Astrocyte (in vitro differentiated cells and primary cell): ENCODE results near the gene PLEKHA6. TPM values are rescaled to one million over a fixed set of nuclear protein-coding genes. Genes with fewer than 3 reads are reported as not detected.

Source experiments
- DNase-seq: peaks from one replicate; pipeline ENCODE4 v3.0.0-alpha.2; 2010; ENCODE audit warnings: low read depth
- FAIRE-seq: peaks from 2 replicates; lab custom pipeline; 2011; peaks lifted over from hg19 to GRCh38; lab: Jason Lieb, UNC
- H2AFZ ChIP-seq: 2 replicates; pipeline ENCODE4 v1.6.0; 2012; ENCODE audit warnings: low read depth, low read length, inconsistent platforms
- H3K27ac ChIP-seq: 2 replicates; pipeline ENCODE4 v1.5.1; 2011; ENCODE audit warnings: low read depth, low read length, inconsistent platforms
- H3K27me3 ChIP-seq: 2 replicates; pipeline ENCODE4 v1.6.0; 2011; ENCODE audit warnings: low read length, inconsistent platforms; ENCODE audit not compliant: insufficient read depth
- H3K36me3 ChIP-seq: 2 replicates; pipeline ENCODE4 v1.5.1; 2011; ENCODE audit warnings: low read length, inconsistent platforms; ENCODE audit not compliant: insufficient read depth
- H3K4me1 ChIP-seq: 2 replicates; pipeline ENCODE4 v1.5.1; 2011; ENCODE audit warnings: low read length, inconsistent platforms; ENCODE audit not compliant: insufficient read depth
- H3K4me2 ChIP-seq: 2 replicates; pipeline ENCODE4 v1.6.0; 2012; ENCODE audit warnings: low read length, inconsistent platforms
- H3K4me3 ChIP-seq: 2 replicates; pipeline ENCODE4 v1.5.1; 2011; ENCODE audit warnings: low read depth, mild to moderate bottlenecking, low read length, inconsistent platforms; ENCODE audit not compliant: insufficient read depth
- H3K79me2 ChIP-seq: 2 replicates; pipeline ENCODE4 v1.6.0; 2012; ENCODE audit warnings: mild to moderate bottlenecking, low read length, inconsistent platforms; ENCODE audit not compliant: insufficient read depth
- H3K9ac ChIP-seq: 2 replicates; pipeline ENCODE4 v1.6.0; 2012; ENCODE audit warnings: mild to moderate bottlenecking, low read length, inconsistent platforms
- H3K9me3 ChIP-seq: 2 replicates; pipeline ENCODE4 v1.5.1; 2012; ENCODE audit warnings: low read depth, mild to moderate bottlenecking, low read length, inconsistent platforms; ENCODE audit not compliant: insufficient read depth
- H4K20me1 ChIP-seq: 2 replicates; pipeline ENCODE4 v1.6.0; 2012; ENCODE audit warnings: low read length, inconsistent platforms; ENCODE audit not compliant: insufficient read depth
- H3K27ac Mint-ChIP-seq: one replicate; pipeline ENCODE4 v1.8.0; 2021; ENCODE audit warnings: mild to moderate bottlenecking, mixed read lengths; ENCODE audit not compliant: unreplicated experiment
- H3K27me3 Mint-ChIP-seq: one replicate; pipeline ENCODE4 v1.8.0; 2021; ENCODE audit warnings: low read depth, mixed read lengths; ENCODE audit not compliant: unreplicated experiment
- H3K36me3 Mint-ChIP-seq: one replicate; pipeline ENCODE4 v1.8.0; 2021; ENCODE audit warnings: low read depth, mixed read lengths; ENCODE audit not compliant: unreplicated experiment
- H3K4me1 Mint-ChIP-seq: one replicate; pipeline ENCODE4 v1.8.0; 2021; ENCODE audit warnings: low read depth, mixed read lengths; ENCODE audit not compliant: unreplicated experiment
- H3K4me3 Mint-ChIP-seq: one replicate; pipeline ENCODE4 v1.8.0; 2021; ENCODE audit warnings: mild to moderate bottlenecking, moderate library complexity, mixed read lengths; ENCODE audit not compliant: unreplicated experiment
- H3K9me3 Mint-ChIP-seq: one replicate; pipeline ENCODE4 v1.8.0; 2021; ENCODE audit warnings: mild to moderate bottlenecking, mixed read lengths; ENCODE audit not compliant: unreplicated experiment
- EZH2 ChIP-seq: IDR thresholded peaks from 2 replicates; pipeline ENCODE4 v1.6.1; 2012; ENCODE audit warnings: mild to moderate bottlenecking, low read length, inconsistent platforms; ENCODE audit not compliant: insufficient read depth
- total RNA-seq: library from RNA; stranded (reverse); gene quantifications from 2 replicates; pipeline ENCODE4 v1.2.1, GENCODE V29; 2021
- TF ChIP-seq, protein P1 (sequence below): IDR thresholded peaks from 2 replicates; pipeline ENCODE4 v1.5.1; 2011; ENCODE audit warnings: low read depth, mild to moderate bottlenecking, inconsistent platforms, low read length, moderate library complexity; ENCODE audit not compliant: insufficient read depth

PLEKHA6 gene
- total RNA-seq, 1 donor from 2014 or later, result 1.5 TPM

GRCh38 chr1:204255225-204255624 is 104.5 kb downstream of the PLEKHA6 start:
- Mint-ChIP-seq H3K27ac (no peak overlapping the region), H3K27me3 (peaks cover 35% of the 10 kb centered on the region), H3K36me3 (no peaks in the 10 kb centered on the region), H3K9me3 (no peaks in the 10 kb centered on the region), H3K4me1 (peaks cover 13% of the 10 kb centered on the region), H3K4me3 (no peak overlapping the region)
- Histone ChIP-seq H3K79me2 (no peaks in the 10 kb centered on the region), H3K4me2 (no peak overlapping the region), H3K27ac (no peak overlapping the region), H3K4me3 (no peak overlapping the region), H2AFZ (no peak overlapping the region), H4K20me1 (no peaks in the 10 kb centered on the region), H3K36me3 (no peaks in the 10 kb centered on the region), H3K9me3 (no peaks in the 10 kb centered on the region), H3K9ac (no peak overlapping the region), H3K27me3 (no peaks in the 10 kb centered on the region), H3K4me1 (peaks cover 7% of the 10 kb centered on the region)
- DNase-seq (no peak), FAIRE-seq (no peak)
- TF ChIP-seq, protein P1, sequence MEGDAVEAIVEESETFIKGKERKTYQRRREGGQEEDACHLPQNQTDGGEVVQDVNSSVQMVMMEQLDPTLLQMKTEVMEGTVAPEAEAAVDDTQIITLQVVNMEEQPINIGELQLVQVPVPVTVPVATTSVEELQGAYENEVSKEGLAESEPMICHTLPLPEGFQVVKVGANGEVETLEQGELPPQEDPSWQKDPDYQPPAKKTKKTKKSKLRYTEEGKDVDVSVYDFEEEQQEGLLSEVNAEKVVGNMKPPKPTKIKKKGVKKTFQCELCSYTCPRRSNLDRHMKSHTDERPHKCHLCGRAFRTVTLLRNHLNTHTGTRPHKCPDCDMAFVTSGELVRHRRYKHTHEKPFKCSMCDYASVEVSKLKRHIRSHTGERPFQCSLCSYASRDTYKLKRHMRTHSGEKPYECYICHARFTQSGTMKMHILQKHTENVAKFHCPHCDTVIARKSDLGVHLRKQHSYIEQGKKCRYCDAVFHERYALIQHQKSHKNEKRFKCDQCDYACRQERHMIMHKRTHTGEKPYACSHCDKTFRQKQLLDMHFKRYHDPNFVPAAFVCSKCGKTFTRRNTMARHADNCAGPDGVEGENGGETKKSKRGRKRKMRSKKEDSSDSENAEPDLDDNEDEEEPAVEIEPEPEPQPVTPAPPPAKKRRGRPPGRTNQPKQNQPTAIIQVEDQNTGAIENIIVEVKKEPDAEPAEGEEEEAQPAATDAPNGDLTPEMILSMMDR, result no peak
- no peak for TF ChIP-seq EZH2

DNA sequence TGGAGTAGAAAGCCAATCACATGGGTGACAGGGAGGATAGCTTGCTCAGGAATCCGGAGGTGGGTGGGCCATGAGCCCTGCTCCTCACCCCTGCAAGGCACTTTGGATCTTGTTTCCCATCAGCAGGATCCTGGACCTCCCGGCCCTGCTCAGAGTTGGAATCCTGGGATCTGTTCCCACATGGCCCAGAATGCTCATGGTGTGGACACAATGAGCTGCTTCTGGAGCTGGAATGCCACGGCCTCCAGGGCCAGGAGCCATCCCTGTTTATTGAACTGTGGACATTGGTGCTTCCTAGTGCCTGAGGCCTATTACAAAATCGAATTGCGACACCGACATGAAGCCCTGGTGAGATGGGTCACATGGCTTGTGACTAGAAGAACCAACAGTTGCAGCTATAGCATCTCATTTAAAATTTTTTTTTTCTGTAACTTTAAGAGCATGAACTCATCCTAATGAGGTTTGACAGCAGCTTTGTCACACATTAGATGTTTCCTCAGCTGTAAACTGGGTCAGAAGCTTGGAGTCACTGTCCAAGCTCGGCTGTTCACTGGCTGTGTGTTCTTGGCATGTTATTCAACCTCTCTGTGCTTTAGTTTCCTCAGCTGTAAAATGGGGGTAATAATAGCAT is 105.6 kb downstream of the PLEKHA6 start:
- no peaks in the 10 kb centered on the region for H3K36me3 Mint-ChIP-seq
- DNase-seq (no peak), FAIRE-seq (no peak)
- Histone ChIP-seq H3K36me3 (no peaks in the 10 kb centered on the region), H3K27me3 (peaks cover 2% of the 10 kb centered on the region), H4K20me1 (no peaks in the 10 kb centered on the region), H2AFZ (no peak overlapping the region), H3K9me3 (no peaks in the 10 kb centered on the region), H3K27ac (no peak overlapping the region), H3K4me1 (peaks cover 7% of the 10 kb centered on the region), H3K79me2 (no peaks in the 10 kb centered on the region), H3K9ac (no peak overlapping the region), H3K4me3 (no peak overlapping the region), H3K4me2 (no peak overlapping the region)
- no peak for TF ChIP-seq EZH2
- TF ChIP-seq, protein P1, result no peak
- H3K4me1 Mint-ChIP-seq, result peaks cover 15% of the 10 kb centered on the region
- no peaks in the 10 kb centered on the region for H3K9me3 Mint-ChIP-seq
- no peak overlapping the region for H3K27ac Mint-ChIP-seq
- H3K27me3 Mint-ChIP-seq, result peaks cover 40% of the 10 kb centered on the region
- H3K4me3 Mint-ChIP-seq, result no peak overlapping the region
